ENCODE measurements around the gene NKD2. TPM values are rescaled to one million over a fixed set of nuclear protein-coding genes. Genes with fewer than 3 reads are reported as not detected.

Gene NKD2
- total and polyA plus RNA-seq, 2 experiments from 2014 or later = 9.0 to 11.9 TPM

DNA sequence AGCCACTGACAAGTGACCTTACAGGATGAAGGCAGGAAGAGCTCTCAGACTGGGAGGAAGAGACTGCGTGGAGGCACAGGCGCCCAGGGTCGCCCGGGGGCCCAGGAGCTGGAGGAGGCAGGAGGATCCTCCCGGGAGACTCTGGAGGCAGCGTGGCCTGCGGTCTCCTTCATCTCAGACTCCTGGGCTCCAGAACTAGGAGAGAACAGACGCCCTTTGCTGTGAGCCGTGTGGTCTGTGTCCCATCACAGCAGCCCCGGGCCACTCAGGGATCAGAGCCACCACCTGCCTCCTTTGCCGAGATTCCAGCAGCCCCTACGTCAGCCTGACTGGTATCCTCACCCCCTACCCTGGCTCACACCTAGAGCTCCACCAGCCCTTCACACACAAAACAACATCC is 58.1 kb downstream of the NKD2 start:
- Histone ChIP-seq H3K79me2 (replicated peaks; ENCODE audit: insufficient read depth) (0 out of 2 replicates have a peak, but pooled peaks cover 3% of the 10 kb centered on the region), H3K4me3 (no peak overlapping the region), H3K9me2 (ENCODE audit: insufficient read depth) (no peaks in the 10 kb centered on the region), H2AFZ (no peak overlapping the region), H3K4me2 (no peak overlapping the region), H3K4me1 (ENCODE audit: insufficient read depth) (no peaks in the 10 kb centered on the region), H3K27ac (ENCODE audit: low read depth) (no peak overlapping the region), H3K27me3 (ENCODE audit: insufficient read depth) (no peaks in the 10 kb centered on the region), H3F3A (replicated peaks; ENCODE audit: low read depth) (no peaks in the 10 kb centered on the region), H3K36me3 (ENCODE audit: insufficient read depth) (no peaks in the 10 kb centered on the region), H4K20me1 (replicated peaks; ENCODE audit: insufficient read depth) (no peaks in the 10 kb centered on the region)
- Mint-ChIP-seq H3K27me3 (ENCODE audit: insufficient read depth, low read depth, poor library complexity) (peaks cover 5% of the 10 kb centered on the region), H3K36me3 (ENCODE audit: low read depth) (peaks cover 25% of the 10 kb centered on the region), H3K27ac (peak overlapping the region; percentile 32; the same call in 1 of the 2 replicates), H3K4me3 (no peak overlapping the region), H3K4me1 (no peaks in the 10 kb centered on the region), H3K9me3 (no peaks in the 10 kb centered on the region)
- DNase-seq (ENCODE audit: low spot score) (no peak), ATAC-seq (no peak)
- TF ChIP-seq POLR2AphosphoS5 (IDR thresholded peaks at IDR 0.05; ENCODE audit: low read depth) (no peak), ZNF114 (CRISPR knock-in tag; IDR thresholded peaks at IDR 0.05) (no peak), EZH2 (IDR thresholded peaks at IDR 0.05; ENCODE audit: low read depth, unreplicated experiment) (no peak), ZNF331 (CRISPR knock-in tag; IDR thresholded peaks at IDR 0.05; ENCODE audit: low read depth) (no peak), CREB1 (CRISPR knock-in tag; IDR thresholded peaks at IDR 0.05; ENCODE audit: low read depth) (no peak), JUNB (IDR thresholded peaks at IDR 0.05; ENCODE audit: unreplicated experiment) (no peak), EZH2phosphoT487 (IDR thresholded peaks at IDR 0.05; ENCODE audit: unreplicated experiment) (no peak), STAT1 (IDR thresholded peaks at IDR 0.05; ENCODE audit: unreplicated experiment) (no peak), NANOG (IDR thresholded peaks at IDR 0.05; ENCODE audit: borderline replicate concordance) (no peak)
- TF ChIP-seq, protein P1, sequence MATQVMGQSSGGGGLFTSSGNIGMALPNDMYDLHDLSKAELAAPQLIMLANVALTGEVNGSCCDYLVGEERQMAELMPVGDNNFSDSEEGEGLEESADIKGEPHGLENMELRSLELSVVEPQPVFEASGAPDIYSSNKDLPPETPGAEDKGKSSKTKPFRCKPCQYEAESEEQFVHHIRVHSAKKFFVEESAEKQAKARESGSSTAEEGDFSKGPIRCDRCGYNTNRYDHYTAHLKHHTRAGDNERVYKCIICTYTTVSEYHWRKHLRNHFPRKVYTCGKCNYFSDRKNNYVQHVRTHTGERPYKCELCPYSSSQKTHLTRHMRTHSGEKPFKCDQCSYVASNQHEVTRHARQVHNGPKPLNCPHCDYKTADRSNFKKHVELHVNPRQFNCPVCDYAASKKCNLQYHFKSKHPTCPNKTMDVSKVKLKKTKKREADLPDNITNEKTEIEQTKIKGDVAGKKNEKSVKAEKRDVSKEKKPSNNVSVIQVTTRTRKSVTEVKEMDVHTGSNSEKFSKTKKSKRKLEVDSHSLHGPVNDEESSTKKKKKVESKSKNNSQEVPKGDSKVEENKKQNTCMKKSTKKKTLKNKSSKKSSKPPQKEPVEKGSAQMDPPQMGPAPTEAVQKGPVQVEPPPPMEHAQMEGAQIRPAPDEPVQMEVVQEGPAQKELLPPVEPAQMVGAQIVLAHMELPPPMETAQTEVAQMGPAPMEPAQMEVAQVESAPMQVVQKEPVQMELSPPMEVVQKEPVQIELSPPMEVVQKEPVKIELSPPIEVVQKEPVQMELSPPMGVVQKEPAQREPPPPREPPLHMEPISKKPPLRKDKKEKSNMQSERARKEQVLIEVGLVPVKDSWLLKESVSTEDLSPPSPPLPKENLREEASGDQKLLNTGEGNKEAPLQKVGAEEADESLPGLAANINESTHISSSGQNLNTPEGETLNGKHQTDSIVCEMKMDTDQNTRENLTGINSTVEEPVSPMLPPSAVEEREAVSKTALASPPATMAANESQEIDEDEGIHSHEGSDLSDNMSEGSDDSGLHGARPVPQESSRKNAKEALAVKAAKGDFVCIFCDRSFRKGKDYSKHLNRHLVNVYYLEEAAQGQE (IDR thresholded peaks at IDR 0.05; ENCODE audit: unreplicated experiment) = no peak
- TF ChIP-seq, protein P2, sequence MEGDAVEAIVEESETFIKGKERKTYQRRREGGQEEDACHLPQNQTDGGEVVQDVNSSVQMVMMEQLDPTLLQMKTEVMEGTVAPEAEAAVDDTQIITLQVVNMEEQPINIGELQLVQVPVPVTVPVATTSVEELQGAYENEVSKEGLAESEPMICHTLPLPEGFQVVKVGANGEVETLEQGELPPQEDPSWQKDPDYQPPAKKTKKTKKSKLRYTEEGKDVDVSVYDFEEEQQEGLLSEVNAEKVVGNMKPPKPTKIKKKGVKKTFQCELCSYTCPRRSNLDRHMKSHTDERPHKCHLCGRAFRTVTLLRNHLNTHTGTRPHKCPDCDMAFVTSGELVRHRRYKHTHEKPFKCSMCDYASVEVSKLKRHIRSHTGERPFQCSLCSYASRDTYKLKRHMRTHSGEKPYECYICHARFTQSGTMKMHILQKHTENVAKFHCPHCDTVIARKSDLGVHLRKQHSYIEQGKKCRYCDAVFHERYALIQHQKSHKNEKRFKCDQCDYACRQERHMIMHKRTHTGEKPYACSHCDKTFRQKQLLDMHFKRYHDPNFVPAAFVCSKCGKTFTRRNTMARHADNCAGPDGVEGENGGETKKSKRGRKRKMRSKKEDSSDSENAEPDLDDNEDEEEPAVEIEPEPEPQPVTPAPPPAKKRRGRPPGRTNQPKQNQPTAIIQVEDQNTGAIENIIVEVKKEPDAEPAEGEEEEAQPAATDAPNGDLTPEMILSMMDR (conservative IDR thresholded peaks at IDR 0.05; ENCODE audit: low read depth in 2 of 2) = no peak
- TF ChIP-seq, protein P3, sequence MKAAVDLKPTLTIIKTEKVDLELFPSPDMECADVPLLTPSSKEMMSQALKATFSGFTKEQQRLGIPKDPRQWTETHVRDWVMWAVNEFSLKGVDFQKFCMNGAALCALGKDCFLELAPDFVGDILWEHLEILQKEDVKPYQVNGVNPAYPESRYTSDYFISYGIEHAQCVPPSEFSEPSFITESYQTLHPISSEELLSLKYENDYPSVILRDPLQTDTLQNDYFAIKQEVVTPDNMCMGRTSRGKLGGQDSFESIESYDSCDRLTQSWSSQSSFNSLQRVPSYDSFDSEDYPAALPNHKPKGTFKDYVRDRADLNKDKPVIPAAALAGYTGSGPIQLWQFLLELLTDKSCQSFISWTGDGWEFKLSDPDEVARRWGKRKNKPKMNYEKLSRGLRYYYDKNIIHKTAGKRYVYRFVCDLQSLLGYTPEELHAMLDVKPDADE (IDR thresholded peaks at IDR 0.05) = no peak
- TF ChIP-seq, protein P4, sequence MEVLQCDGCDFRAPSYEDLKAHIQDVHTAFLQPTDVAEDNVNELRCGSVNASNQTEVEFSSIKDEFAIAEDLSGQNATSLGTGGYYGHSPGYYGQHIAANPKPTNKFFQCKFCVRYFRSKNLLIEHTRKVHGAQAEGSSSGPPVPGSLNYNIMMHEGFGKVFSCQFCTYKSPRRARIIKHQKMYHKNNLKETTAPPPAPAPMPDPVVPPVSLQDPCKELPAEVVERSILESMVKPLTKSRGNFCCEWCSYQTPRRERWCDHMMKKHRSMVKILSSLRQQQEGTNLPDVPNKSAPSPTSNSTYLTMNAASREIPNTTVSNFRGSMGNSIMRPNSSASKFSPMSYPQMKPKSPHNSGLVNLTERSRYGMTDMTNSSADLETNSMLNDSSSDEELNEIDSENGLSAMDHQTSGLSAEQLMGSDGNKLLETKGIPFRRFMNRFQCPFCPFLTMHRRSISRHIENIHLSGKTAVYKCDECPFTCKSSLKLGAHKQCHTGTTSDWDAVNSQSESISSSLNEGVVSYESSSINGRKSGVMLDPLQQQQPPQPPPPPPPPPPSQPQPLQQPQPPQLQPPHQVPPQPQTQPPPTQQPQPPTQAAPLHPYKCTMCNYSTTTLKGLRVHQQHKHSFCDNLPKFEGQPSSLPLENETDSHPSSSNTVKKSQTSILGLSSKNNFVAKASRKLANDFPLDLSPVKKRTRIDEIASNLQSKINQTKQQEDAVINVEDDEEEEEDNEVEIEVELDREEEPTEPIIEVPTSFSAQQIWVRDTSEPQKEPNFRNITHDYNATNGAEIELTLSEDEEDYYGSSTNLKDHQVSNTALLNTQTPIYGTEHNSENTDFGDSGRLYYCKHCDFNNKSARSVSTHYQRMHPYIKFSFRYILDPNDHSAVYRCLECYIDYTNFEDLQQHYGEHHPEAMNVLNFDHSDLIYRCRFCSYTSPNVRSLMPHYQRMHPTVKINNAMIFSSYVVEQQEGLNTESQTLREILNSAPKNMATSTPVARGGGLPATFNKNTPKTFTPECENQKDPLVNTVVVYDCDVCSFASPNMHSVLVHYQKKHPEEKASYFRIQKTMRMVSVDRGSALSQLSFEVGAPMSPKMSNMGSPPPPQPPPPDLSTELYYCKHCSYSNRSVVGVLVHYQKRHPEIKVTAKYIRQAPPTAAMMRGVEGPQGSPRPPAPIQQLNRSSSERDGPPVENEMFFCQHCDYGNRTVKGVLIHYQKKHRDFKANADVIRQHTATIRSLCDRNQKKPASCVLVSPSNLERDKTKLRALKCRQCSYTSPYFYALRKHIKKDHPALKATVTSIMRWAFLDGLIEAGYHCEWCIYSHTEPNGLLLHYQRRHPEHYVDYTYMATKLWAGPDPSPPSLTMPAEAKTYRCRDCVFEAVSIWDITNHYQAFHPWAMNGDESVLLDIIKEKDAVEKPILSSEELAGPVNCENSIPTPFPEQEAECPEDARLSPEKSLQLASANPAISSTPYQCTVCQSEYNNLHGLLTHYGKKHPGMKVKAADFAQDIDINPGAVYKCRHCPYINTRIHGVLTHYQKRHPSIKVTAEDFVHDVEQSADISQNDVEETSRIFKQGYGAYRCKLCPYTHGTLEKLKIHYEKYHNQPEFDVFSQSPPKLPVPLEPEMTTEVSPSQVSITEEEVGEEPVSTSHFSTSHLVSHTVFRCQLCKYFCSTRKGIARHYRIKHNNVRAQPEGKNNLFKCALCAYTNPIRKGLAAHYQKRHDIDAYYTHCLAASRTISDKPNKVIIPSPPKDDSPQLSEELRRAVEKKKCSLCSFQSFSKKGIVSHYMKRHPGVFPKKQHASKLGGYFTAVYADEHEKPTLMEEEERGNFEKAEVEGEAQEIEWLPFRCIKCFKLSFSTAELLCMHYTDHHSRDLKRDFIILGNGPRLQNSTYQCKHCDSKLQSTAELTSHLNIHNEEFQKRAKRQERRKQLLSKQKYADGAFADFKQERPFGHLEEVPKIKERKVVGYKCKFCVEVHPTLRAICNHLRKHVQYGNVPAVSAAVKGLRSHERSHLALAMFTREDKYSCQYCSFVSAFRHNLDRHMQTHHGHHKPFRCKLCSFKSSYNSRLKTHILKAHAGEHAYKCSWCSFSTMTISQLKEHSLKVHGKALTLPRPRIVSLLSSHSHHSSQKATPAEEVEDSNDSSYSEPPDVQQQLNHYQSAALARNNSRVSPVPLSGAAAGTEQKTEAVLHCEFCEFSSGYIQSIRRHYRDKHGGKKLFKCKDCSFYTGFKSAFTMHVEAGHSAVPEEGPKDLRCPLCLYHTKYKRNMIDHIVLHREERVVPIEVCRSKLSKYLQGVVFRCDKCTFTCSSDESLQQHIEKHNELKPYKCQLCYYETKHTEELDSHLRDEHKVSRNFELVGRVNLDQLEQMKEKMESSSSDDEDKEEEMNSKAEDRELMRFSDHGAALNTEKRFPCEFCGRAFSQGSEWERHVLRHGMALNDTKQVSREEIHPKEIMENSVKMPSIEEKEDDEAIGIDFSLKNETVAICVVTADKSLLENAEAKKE (CRISPR knock-in tag; IDR thresholded peaks at IDR 0.05) = no peak

Data from GM23338 (cell line).